Adrenal gland (tissue), 12 donors: ENCODE results near the gene KRT77. TPM values are rescaled to one million over a fixed set of nuclear protein-coding genes. Genes with fewer than 3 reads are reported as not detected.

Source experiments
- DNase-seq, 7 donors: peaks; one replicate each; pipeline ENCODE4 v3.0.0-alpha.2; 2019 to 2020
- H3K27ac ChIP-seq, 5 donors: fragments of 200-600 bp; sonication (generic) in 4 of 5; 1 replicate in 3 of 5; 2 replicates in 2 of 5; pipeline versions ENCODE4 v1.5.1 to v1.8.0; 2016 to 2020; ENCODE audit warnings: mild to moderate bottlenecking in 1 of 5
- H3K27me3 ChIP-seq: fragments of 200-600 bp; 2 replicates; pipeline ENCODE4 v1.8.0; 2021
- H3K36me3 ChIP-seq, 2 donors: fragments of 200-600 bp; replicated peaks in 1 of 2; 1 replicate in 1 of 2; 2 replicates in 1 of 2; pipeline versions ENCODE4 v1.5.1 to v1.8.0; 2018 to 2022
- H3K4me1 ChIP-seq, 2 donors: fragments of 200-600 bp; replicated peaks in 1 of 2; 1 replicate in 1 of 2; 2 replicates in 1 of 2; pipeline versions ENCODE4 v1.5.1 to v1.8.0; 2018 to 2021
- H3K4me3 ChIP-seq, 4 donors: fragments of 200-600 bp; sonication (generic) in 3 of 4; one replicate each; pipeline ENCODE4 v1.5.1; 2016 to 2018
- H3K9me3 ChIP-seq, 3 donors: fragments of 200-600 bp; sonication (generic) in 1 of 3; replicated peaks in 1 of 3; 1 replicate in 2 of 3; 2 replicates in 1 of 3; pipeline versions ENCODE4 v1.5.1 to v1.8.0; 2016 to 2021
- CTCF ChIP-seq, 6 experiments: fragments of 450-650 bp in 4 of 6; fragments of 200-600 bp in 2 of 6; sonication (generic) in 1 of 6; IDR thresholded peaks; 1 replicate in 5 of 6; 2 replicates in 1 of 6; pipeline versions ENCODE4 v1.5.1 to v1.8.0; 2016 to 2021; ENCODE audit warnings: antibody characterized with exemption in 6 of 6, mild to moderate bottlenecking in 2 of 6, moderate library complexity in 1 of 6
- POLR2A ChIP-seq, 2 donors: fragments of 450-650 bp; IDR thresholded peaks; one replicate each; pipeline ENCODE4 v1.6.1; 2017; ENCODE audit warnings: antibody characterized with exemption in 2 of 2, mild to moderate bottlenecking in 2 of 2, moderate library complexity in 1 of 2
- WGBS, 4 donors: extraction: QIAGEN DNeasy Blood & Tissue Kit in 2 of 4; methylation state at CpG; one replicate each; pipeline versions ENCODE4 v1.1.5 to v1.1.7; 2013 to 2017; 5-methylcytosine and 5-hydroxymethylcytosine counted together
- intact Hi-C, 2 donors: fragments of 100-400 bp; cut with DNase I; formaldehyde crosslinking; loops; one replicate each; pipeline versions ENCODE4 v1.14.1 to v1.15.0; 2022 to 2023
- polyA plus RNA-seq, 3 donors: library from polyadenylated mRNA; stranded (reverse); fragments of 200-250 nt in 2 of 3; fragments of 350-450 nt in 1 of 3; fragmentation: Illumina TruSeq in 1 of 3; extraction: RNeasy Lipid Tissue Mini Kit (QIAGEN cat#74804) in 1 of 3; gene quantifications; one replicate each; pipeline ENCODE4 v1.2.3, GENCODE V29; 2013 to 2014
- total RNA-seq, 9 donors: library from RNA; depleted of rRNA in 4 of 9; stranded (reverse); fragments of >200 nt in 4 of 9; fragments of 120-200 nt in 1 of 9; fragmentation: NEBNext Ultra II Directional in 1 of 9; extraction: Animal tissue kit (Norgen Biotek cat#: 25700) in 1 of 9; gene quantifications; one replicate each; pipeline versions ENCODE4 v1.1.0 to v1.2.4, GENCODE V29; 2013 to 2023
- donor health status: healthy with polysubstance abuse.
- donor health status: Bipolar disorder and iron deficiency.
- donor health status: DM: yes; HTN: yes; CAD: no.
- donor health status: DM: no; HTN: no; CAD: no.
- donor health status: DM: no; HTN: no; CAD: no.
- donor health status: DM: yes; HTN: yes; CAD: no.

KRT77 gene
- total and polyA plus RNA-seq, 12 donors = not detected

- no peak overlapping the region for H3K4me3 ChIP-seq
- no peak overlapping the region for H3K27ac ChIP-seq
- DNase-seq = no peak
- no peaks in the 10 kb centered on the region for H3K36me3 ChIP-seq
- no peaks in the 10 kb centered on the region for H3K4me1 ChIP-seq
- WGBS, 4 donors = 46 to 55% (median 52%) methylated on average over 2 to 3 of the region's 3 CpGs
- intact Hi-C loops = no loop called here
- peaks cover 8% of the 10 kb centered on the region for H3K27me3 ChIP-seq
- no peak for TF ChIP-seq POLR2A (IDR thresholded peaks at IDR 0.05)
- no peak for TF ChIP-seq CTCF (IDR thresholded peaks at IDR 0.05)
- H3K9me3 ChIP-seq = no peaks in the 10 kb centered on the region
Observed at GRCh38 chr12:52721838-52722470, 18.6 kb upstream of the KRT77 start.

GRCh38 chr12:52720365-52720886 is 17.1 kb upstream of the KRT77 start:
- WGBS, 4 donors = 69 to 84% (median 80%) methylated on average over 8 of the region's 8 CpGs
- TF ChIP-seq CTCF (IDR thresholded peaks at IDR 0.05) (no peak), POLR2A (IDR thresholded peaks at IDR 0.05) (no peak)

GRCh38 chr12:52716061-52716460 is 12.7 kb upstream of the KRT77 start:
- DNase-seq = no peak
- no peak for TF ChIP-seq CTCF (IDR thresholded peaks at IDR 0.05)
- no peak for TF ChIP-seq POLR2A (IDR thresholded peaks at IDR 0.05)
- intact Hi-C loops = no loop called here
- no peaks in the 10 kb centered on the region for H3K9me3 ChIP-seq
- H3K36me3 ChIP-seq = no peaks in the 10 kb centered on the region
- no peak overlapping the region for H3K4me3 ChIP-seq
- peaks cover 25% of the 10 kb centered on the region for H3K27me3 ChIP-seq
- 82 to 91% (median 88%) methylated on average over 5 of the region's 5 CpGs for WGBS, 4 donors
- no peak overlapping the region for H3K27ac ChIP-seq
- H3K4me1 ChIP-seq = no peaks in the 10 kb centered on the region

More at GRCh38 chr12:52720365-52720886, 17.1 kb upstream of the KRT77 start:
- H3K4me3 ChIP-seq = no peak overlapping the region
- H3K27ac ChIP-seq = no peak overlapping the region
- H3K9me3 ChIP-seq = no peaks in the 10 kb centered on the region
- no peak for DNase-seq
- no peaks in the 10 kb centered on the region for H3K4me1 ChIP-seq
- peaks cover 12% of the 10 kb centered on the region for H3K27me3 ChIP-seq
- intact Hi-C loops = no loop called here
- no peaks in the 10 kb centered on the region for H3K36me3 ChIP-seq

DNA sequence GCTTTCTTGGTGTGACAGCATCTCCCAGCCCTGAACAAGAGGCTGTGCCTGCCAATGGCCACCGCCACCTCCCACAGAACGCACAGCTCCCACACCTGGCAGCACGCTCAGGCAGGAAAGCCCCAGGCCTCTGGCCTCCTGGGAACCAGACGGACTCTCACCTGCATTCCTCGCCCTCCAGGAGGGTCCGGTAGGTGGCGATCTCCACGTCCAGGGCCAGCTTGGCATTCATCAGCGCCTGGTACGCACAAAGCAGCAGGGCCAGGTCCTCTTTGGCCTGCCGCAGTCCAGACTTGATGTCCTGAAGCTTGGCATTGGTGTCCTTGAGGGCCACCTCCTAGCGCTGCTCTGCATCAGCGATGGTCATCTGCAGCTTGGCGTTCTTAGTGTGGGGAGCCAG is 12.1 kb upstream of the KRT77 start:
- Histone ChIP-seq H3K27me3 (peaks cover 25% of the 10 kb centered on the region), H3K27ac (no peak overlapping the region), H3K9me3 (no peaks in the 10 kb centered on the region), H3K4me3 (no peak overlapping the region), H3K36me3 (no peaks in the 10 kb centered on the region), H3K4me1 (no peaks in the 10 kb centered on the region)
- no peak for DNase-seq
- 76 to 80% (median 78%) methylated on average over 7 to 14 of the region's 14 CpGs; no CpG with 5 or more reads in 1 of the 4 donors for WGBS, 4 donors
- intact Hi-C loops = no loop called here
- TF ChIP-seq POLR2A (IDR thresholded peaks at IDR 0.05) = no peak
- TF ChIP-seq CTCF (IDR thresholded peaks at IDR 0.05) = no peak
